WTC11 (cell line): ENCODE data around the gene HSPH1. TPM values are rescaled to one million over a fixed set of nuclear protein-coding genes. Genes with fewer than 3 reads are reported as not detected.

ENCODE experiments used
- ATAC-seq: fragments of 200-7000 bp; cut with Tn5 transposase; 2 replicates; pipeline ENCODE4 v1.10.0; 2021; ENCODE audit warnings: mild to moderate bottlenecking, moderate library complexity
- CTCF ChIA-PET: fragments of 300-600 bp; sonication (Branson Sonifier 250); formaldehyde crosslinking; loops from one replicate; lab custom pipeline; 2021; ENCODE audit warnings: antibody characterized with exemption; lab: Charles Lee
- POLR2A ChIA-PET: fragments of 350-600 bp; sonication (Branson Sonifier 250); formaldehyde crosslinking; loops from one replicate; lab custom pipeline; 2021; ENCODE audit warnings: antibody characterized with exemption; lab: Charles Lee
- DNase-seq: peaks from one replicate; pipeline ENCODE4 v3.0.0; 2021; ENCODE audit warnings: low spot score
- H3K27ac Mint-ChIP-seq: 2 replicates; pipeline ENCODE4 v1.8.0; 2021; ENCODE audit warnings: mixed read lengths
- H3K27me3 Mint-ChIP-seq: 2 replicates; pipeline ENCODE4 v1.8.0; 2021; ENCODE audit warnings: low read depth, mild to moderate bottlenecking, moderate library complexity, mixed read lengths
- H3K36me3 Mint-ChIP-seq: 2 replicates; pipeline ENCODE4 v1.8.0; 2021; ENCODE audit warnings: mixed read lengths
- H3K4me1 Mint-ChIP-seq: 2 replicates; pipeline ENCODE4 v1.8.0; 2022; ENCODE audit warnings: mixed read lengths
- H3K4me3 Mint-ChIP-seq: 2 replicates; pipeline ENCODE4 v1.8.0; 2021; ENCODE audit warnings: mild to moderate bottlenecking, moderate library complexity, mixed read lengths
- H3K9me3 Mint-ChIP-seq: 2 replicates; pipeline ENCODE4 v1.8.0; 2021; ENCODE audit warnings: mixed read lengths
- ATF6 ChIP-seq: sonication (generic); formaldehyde crosslinking; IDR thresholded peaks from 2 replicates; pipeline ENCODE4 v1.8.1; 2023; ENCODE audit warnings: mild to moderate bottlenecking, missing genetic modification reagents
- CBFB ChIP-seq: sonication (generic); formaldehyde crosslinking; IDR thresholded peaks from 2 replicates; pipeline ENCODE4 v1.8.1; 2022; ENCODE audit warnings: mild to moderate bottlenecking, low read depth, missing genetic modification reagents
- CREB1 ChIP-seq: sonication (generic); formaldehyde crosslinking; IDR thresholded peaks from 2 replicates; pipeline ENCODE4 v1.8.0; 2023; ENCODE audit warnings: mild to moderate bottlenecking, missing genetic modification reagents
- ETV6 ChIP-seq: sonication (generic); formaldehyde crosslinking; IDR thresholded peaks from 2 replicates; pipeline ENCODE4 v1.8.1; 2022; ENCODE audit warnings: mild to moderate bottlenecking, missing genetic modification reagents
- FOXK1 ChIP-seq: sonication (generic); formaldehyde crosslinking; IDR thresholded peaks from 2 replicates; pipeline ENCODE4 v1.8.0; 2022; ENCODE audit warnings: mild to moderate bottlenecking, moderate library complexity, missing genetic modification reagents
- HMGA2 ChIP-seq: fragments of 250-450 bp; sonication (Bioruptor Pico); IDR thresholded peaks from 2 replicates; pipeline ENCODE4 v1.4.0; 2021; ENCODE audit warnings: mild to moderate bottlenecking, moderate library complexity
- JAZF1 ChIP-seq: fragments of 250-450 bp; sonication (Bioruptor Pico); IDR thresholded peaks from 2 replicates; pipeline ENCODE4 v1.9.0; 2021; ENCODE audit warnings: moderate library complexity, mild to moderate bottlenecking, inconsistent platforms
- KAT7 ChIP-seq: sonication (generic); formaldehyde crosslinking; IDR thresholded peaks from 2 replicates; pipeline ENCODE4 v1.8.1; 2023; ENCODE audit warnings: missing genetic modification reagents, mild to moderate bottlenecking, borderline replicate concordance
- MLX ChIP-seq: sonication (generic); formaldehyde crosslinking; IDR thresholded peaks from 2 replicates; pipeline ENCODE4 v1.8.1; 2023; ENCODE audit warnings: mild to moderate bottlenecking, missing genetic modification reagents, moderate library complexity
- MYBL2 ChIP-seq: sonication (generic); formaldehyde crosslinking; IDR thresholded peaks from 2 replicates; pipeline ENCODE4 v1.8.1; 2023; ENCODE audit warnings: mild to moderate bottlenecking, moderate library complexity, missing genetic modification reagents
- OVOL2 ChIP-seq: fragments of 250-450 bp; sonication (Bioruptor Pico); IDR thresholded peaks from 2 replicates; pipeline ENCODE4 v1.9.0; 2021; ENCODE audit warnings: mild to moderate bottlenecking, borderline replicate concordance
- RORB ChIP-seq: fragments of 250-450 bp; sonication (Bioruptor Pico); IDR thresholded peaks from 2 replicates; pipeline ENCODE4 v1.9.0; 2021; ENCODE audit warnings: mild to moderate bottlenecking
- SMAD4 ChIP-seq: sonication (generic); formaldehyde crosslinking; IDR thresholded peaks from 2 replicates; pipeline ENCODE4 v1.8.0; 2022; ENCODE audit warnings: mild to moderate bottlenecking, missing genetic modification reagents
- SOX15 ChIP-seq: fragments of 250-450 bp; sonication (Bioruptor Pico); IDR thresholded peaks from 2 replicates; pipeline ENCODE4 v1.9.0; 2021; ENCODE audit warnings: mild to moderate bottlenecking
- SP1 ChIP-seq: sonication (generic); formaldehyde crosslinking; conservative IDR thresholded peaks from 2 replicates; pipeline ENCODE4 v1.8.1; 2022; ENCODE audit warnings: missing genetic modification reagents
- TEAD4 ChIP-seq: sonication (generic); formaldehyde crosslinking; IDR thresholded peaks from 2 replicates; pipeline ENCODE4 v1.8.0; 2022; ENCODE audit warnings: mild to moderate bottlenecking, missing genetic modification reagents
- ZMAT4 ChIP-seq: fragments of 250-450 bp; sonication (Bioruptor Pico); IDR thresholded peaks from 2 replicates; pipeline ENCODE4 v1.9.0; 2021; ENCODE audit warnings: mild to moderate bottlenecking
- ZNF219 ChIP-seq: sonication (generic); formaldehyde crosslinking; IDR thresholded peaks from 2 replicates; pipeline ENCODE4 v1.8.0; 2023; ENCODE audit warnings: missing genetic modification reagents, mild to moderate bottlenecking, borderline replicate concordance
- ZNF317 ChIP-seq: sonication (generic); formaldehyde crosslinking; IDR thresholded peaks from 2 replicates; pipeline ENCODE4 v1.8.1; 2023; ENCODE audit warnings: low read depth, mild to moderate bottlenecking, moderate library complexity, missing genetic modification reagents, borderline replicate concordance
- total RNA-seq: library from RNA; stranded (reverse); gene quantifications from 3 replicates; pipeline ENCODE4 v1.2.3, GENCODE V29; 2021
- TF ChIP-seq, protein P1 (sequence below): sonication (generic); formaldehyde crosslinking; IDR thresholded peaks from 2 replicates; pipeline ENCODE4 v1.8.1; 2023; ENCODE audit warnings: mild to moderate bottlenecking, missing genetic modification reagents, borderline replicate concordance
- TF ChIP-seq, protein P2 (sequence below): sonication (generic); formaldehyde crosslinking; IDR thresholded peaks from 2 replicates; pipeline ENCODE4 v1.8.1; 2023; ENCODE audit warnings: mild to moderate bottlenecking, moderate library complexity, missing genetic modification reagents
- TF ChIP-seq, protein P3 (sequence below): fragments of 200-600 bp; IDR thresholded peaks from 2 replicates; pipeline ENCODE4 v1.8.0; 2022; ENCODE audit warnings: antibody characterized with exemption
- TF ChIP-seq, protein P4 (sequence below): sonication (generic); formaldehyde crosslinking; IDR thresholded peaks from 2 replicates; pipeline ENCODE4 v1.8.1; 2022; ENCODE audit warnings: mild to moderate bottlenecking, missing genetic modification reagents, moderate library complexity, borderline replicate concordance
- TF ChIP-seq, protein P5 (sequence below): sonication (generic); formaldehyde crosslinking; IDR thresholded peaks from 2 replicates; pipeline ENCODE4 v1.8.1; 2022; ENCODE audit warnings: low read depth, missing genetic modification reagents, borderline replicate concordance

HSPH1 gene
- total RNA-seq, 1 experiment from 2014 or later = 114 TPM

GRCh38 chr13:31195616-31196015, 33.9 kb upstream of the HSPH1 start:
- CTCF ChIA-PET = no interaction called here
- Mint-ChIP-seq H3K27ac (no peak overlapping the region), H3K4me1 (peaks cover 19% of the 10 kb centered on the region), H3K36me3 (no peaks in the 10 kb centered on the region)
- ATAC-seq = no peak
- POLR2A ChIA-PET = no interaction called here
- DNase-seq = no peak
- TF ChIP-seq SOX15 (CRISPR knock-in tag) (no peak), HMGA2 (no peak), ZMAT4 (no peak), JAZF1 (CRISPR knock-in tag) (no peak), RORB (CRISPR knock-in tag) (no peak), CBFB (no peak), TEAD4 (no peak), SMAD4 (CRISPR knock-in tag) (no peak)
- TF ChIP-seq, protein P1, sequence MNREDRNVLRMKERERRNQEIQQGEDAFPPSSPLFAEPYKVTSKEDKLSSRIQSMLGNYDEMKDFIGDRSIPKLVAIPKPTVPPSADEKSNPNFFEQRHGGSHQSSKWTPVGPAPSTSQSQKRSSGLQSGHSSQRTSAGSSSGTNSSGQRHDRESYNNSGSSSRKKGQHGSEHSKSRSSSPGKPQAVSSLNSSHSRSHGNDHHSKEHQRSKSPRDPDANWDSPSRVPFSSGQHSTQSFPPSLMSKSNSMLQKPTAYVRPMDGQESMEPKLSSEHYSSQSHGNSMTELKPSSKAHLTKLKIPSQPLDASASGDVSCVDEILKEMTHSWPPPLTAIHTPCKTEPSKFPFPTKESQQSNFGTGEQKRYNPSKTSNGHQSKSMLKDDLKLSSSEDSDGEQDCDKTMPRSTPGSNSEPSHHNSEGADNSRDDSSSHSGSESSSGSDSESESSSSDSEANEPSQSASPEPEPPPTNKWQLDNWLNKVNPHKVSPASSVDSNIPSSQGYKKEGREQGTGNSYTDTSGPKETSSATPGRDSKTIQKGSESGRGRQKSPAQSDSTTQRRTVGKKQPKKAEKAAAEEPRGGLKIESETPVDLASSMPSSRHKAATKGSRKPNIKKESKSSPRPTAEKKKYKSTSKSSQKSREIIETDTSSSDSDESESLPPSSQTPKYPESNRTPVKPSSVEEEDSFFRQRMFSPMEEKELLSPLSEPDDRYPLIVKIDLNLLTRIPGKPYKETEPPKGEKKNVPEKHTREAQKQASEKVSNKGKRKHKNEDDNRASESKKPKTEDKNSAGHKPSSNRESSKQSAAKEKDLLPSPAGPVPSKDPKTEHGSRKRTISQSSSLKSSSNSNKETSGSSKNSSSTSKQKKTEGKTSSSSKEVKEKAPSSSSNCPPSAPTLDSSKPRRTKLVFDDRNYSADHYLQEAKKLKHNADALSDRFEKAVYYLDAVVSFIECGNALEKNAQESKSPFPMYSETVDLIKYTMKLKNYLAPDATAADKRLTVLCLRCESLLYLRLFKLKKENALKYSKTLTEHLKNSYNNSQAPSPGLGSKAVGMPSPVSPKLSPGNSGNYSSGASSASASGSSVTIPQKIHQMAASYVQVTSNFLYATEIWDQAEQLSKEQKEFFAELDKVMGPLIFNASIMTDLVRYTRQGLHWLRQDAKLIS = no peak
- TF ChIP-seq, protein P2, sequence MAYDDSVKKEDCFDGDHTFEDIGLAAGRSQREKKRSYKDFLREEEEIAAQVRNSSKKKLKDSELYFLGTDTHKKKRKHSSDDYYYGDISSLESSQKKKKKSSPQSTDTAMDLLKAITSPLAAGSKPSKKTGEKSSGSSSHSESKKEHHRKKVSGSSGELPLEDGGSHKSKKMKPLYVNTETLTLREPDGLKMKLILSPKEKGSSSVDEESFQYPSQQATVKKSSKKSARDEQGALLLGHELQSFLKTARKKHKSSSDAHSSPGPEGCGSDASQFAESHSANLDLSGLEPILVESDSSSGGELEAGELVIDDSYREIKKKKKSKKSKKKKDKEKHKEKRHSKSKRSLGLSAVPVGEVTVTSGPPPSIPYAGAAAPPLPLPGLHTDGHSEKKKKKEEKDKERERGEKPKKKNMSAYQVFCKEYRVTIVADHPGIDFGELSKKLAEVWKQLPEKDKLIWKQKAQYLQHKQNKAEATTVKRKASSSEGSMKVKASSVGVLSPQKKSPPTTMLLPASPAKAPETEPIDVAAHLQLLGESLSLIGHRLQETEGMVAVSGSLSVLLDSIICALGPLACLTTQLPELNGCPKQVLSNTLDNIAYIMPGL (CRISPR knock-in tag) = no peak
- TF ChIP-seq, all 79 proteins: peak for 0
- Mint-ChIP-seq H3K4me3 (no peak overlapping the region), H3K27me3 (peaks cover 6% of the 10 kb centered on the region; the same call in 1 of the 2 replicates), H3K9me3 (peaks cover 6% of the 10 kb centered on the region)

GRCh38 chr13:31192306-31192705, 30.6 kb upstream of the HSPH1 start:
- no peak for DNase-seq
- peaks cover 6% of the 10 kb centered on the region for H3K4me1 Mint-ChIP-seq
- H3K4me3 Mint-ChIP-seq = no peak overlapping the region
- H3K27me3 Mint-ChIP-seq = peaks cover 7% of the 10 kb centered on the region; the same call in 1 of the 2 replicates
- CTCF ChIA-PET = no interaction called here
- POLR2A ChIA-PET = no interaction called here
- H3K36me3 Mint-ChIP-seq = no peaks in the 10 kb centered on the region
- H3K9me3 Mint-ChIP-seq = peaks cover 24% of the 10 kb centered on the region
- no peak for ATAC-seq
- H3K27ac Mint-ChIP-seq = no peak overlapping the region
- TF ChIP-seq ZNF317 (CRISPR knock-in tag) (no peak), JAZF1 (CRISPR knock-in tag) (no peak), MYBL2 (CRISPR knock-in tag) (no peak), ETV6 (CRISPR knock-in tag) (no peak), OVOL2 (CRISPR knock-in tag) (no peak), ATF6 (CRISPR knock-in tag) (no peak), KAT7 (CRISPR knock-in tag) (no peak), CREB1 (no peak), FOXK1 (CRISPR knock-in tag) (no peak), SP1 (CRISPR knock-in tag) (no peak), ZNF219 (CRISPR knock-in tag) (no peak), MLX (CRISPR knock-in tag) (no peak)
- TF ChIP-seq, protein P3, sequence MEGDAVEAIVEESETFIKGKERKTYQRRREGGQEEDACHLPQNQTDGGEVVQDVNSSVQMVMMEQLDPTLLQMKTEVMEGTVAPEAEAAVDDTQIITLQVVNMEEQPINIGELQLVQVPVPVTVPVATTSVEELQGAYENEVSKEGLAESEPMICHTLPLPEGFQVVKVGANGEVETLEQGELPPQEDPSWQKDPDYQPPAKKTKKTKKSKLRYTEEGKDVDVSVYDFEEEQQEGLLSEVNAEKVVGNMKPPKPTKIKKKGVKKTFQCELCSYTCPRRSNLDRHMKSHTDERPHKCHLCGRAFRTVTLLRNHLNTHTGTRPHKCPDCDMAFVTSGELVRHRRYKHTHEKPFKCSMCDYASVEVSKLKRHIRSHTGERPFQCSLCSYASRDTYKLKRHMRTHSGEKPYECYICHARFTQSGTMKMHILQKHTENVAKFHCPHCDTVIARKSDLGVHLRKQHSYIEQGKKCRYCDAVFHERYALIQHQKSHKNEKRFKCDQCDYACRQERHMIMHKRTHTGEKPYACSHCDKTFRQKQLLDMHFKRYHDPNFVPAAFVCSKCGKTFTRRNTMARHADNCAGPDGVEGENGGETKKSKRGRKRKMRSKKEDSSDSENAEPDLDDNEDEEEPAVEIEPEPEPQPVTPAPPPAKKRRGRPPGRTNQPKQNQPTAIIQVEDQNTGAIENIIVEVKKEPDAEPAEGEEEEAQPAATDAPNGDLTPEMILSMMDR = no peak
- TF ChIP-seq, protein P4, sequence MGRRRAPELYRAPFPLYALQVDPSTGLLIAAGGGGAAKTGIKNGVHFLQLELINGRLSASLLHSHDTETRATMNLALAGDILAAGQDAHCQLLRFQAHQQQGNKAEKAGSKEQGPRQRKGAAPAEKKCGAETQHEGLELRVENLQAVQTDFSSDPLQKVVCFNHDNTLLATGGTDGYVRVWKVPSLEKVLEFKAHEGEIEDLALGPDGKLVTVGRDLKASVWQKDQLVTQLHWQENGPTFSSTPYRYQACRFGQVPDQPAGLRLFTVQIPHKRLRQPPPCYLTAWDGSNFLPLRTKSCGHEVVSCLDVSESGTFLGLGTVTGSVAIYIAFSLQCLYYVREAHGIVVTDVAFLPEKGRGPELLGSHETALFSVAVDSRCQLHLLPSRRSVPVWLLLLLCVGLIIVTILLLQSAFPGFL = no peak
- TF ChIP-seq, protein P5, sequence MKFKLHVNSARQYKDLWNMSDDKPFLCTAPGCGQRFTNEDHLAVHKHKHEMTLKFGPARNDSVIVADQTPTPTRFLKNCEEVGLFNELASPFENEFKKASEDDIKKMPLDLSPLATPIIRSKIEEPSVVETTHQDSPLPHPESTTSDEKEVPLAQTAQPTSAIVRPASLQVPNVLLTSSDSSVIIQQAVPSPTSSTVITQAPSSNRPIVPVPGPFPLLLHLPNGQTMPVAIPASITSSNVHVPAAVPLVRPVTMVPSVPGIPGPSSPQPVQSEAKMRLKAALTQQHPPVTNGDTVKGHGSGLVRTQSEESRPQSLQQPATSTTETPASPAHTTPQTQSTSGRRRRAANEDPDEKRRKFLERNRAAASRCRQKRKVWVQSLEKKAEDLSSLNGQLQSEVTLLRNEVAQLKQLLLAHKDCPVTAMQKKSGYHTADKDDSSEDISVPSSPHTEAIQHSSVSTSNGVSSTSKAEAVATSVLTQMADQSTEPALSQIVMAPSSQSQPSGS = no peak
